Measurements from ENCODE around the gene ATP1A1.

ATP1A1 gene

DNA sequence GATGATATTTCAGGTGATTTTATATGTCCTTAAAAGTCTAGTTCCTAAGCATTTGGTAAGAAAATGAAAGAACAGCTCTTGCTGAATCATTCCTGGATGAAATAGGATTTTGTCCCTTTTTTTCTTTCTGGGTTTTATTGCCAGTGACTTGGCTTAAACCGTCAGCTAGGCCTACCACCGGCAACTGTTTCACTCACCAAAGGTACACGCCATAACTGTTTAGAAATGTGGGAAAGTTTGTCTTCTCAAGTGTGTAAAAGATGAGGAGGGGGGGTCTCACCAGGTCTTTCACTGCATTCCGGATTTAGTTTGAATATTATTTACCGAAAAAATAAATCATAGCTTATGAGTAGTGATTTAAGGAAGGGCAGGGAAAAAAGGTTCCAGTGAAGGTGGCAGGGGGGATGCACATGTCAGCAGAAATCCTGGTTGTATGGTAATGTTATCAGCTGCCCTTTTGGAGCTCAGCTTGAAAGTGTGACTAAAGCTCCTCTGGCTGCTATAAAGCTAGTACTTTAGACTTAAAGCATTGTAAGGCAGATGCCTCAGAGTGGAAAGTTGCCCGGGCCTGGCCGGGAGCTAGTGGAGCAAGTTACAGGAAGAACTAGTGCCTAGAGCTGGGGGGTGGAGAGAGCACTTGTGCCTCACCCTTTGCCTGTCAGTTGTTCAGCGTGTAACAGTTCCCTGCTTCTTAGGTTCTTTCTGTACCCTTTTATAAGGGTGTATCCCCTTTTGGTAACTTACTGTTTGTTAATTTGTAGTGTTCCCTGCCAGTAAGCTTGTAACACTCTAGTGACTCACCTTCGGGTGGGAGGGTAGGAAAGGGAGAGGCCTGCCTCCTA lies 3.1 kb downstream of the ATP1A1 start:
- TF ChIP-seq, protein P1, sequence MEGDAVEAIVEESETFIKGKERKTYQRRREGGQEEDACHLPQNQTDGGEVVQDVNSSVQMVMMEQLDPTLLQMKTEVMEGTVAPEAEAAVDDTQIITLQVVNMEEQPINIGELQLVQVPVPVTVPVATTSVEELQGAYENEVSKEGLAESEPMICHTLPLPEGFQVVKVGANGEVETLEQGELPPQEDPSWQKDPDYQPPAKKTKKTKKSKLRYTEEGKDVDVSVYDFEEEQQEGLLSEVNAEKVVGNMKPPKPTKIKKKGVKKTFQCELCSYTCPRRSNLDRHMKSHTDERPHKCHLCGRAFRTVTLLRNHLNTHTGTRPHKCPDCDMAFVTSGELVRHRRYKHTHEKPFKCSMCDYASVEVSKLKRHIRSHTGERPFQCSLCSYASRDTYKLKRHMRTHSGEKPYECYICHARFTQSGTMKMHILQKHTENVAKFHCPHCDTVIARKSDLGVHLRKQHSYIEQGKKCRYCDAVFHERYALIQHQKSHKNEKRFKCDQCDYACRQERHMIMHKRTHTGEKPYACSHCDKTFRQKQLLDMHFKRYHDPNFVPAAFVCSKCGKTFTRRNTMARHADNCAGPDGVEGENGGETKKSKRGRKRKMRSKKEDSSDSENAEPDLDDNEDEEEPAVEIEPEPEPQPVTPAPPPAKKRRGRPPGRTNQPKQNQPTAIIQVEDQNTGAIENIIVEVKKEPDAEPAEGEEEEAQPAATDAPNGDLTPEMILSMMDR (IDR thresholded peaks at IDR 0.05; ENCODE audit: insufficient read depth, low read length, missing control alignments), result no peak
- CTCF ChIA-PET, result interaction anchor here (1.0 to 2.6 kb wide), 8 partner anchors 11 to 237 kb away, joined by 3 to 21 read pairs (median 5); no protein-coding TSS in a partner anchor
- peak; percentile 40 for DNase-seq (ENCODE audit: low read depth, low spot score)
- H3K4me3 ChIP-seq (ENCODE audit: low read depth, low read length), result peak overlapping the region; percentile 76
- POLR2A ChIA-PET, result interaction anchor here (1.1 to 1.4 kb wide), 2 partner anchors 34 to 109 kb away, joined by 3 to 4 read pairs; no protein-coding TSS in a partner anchor

DNA sequence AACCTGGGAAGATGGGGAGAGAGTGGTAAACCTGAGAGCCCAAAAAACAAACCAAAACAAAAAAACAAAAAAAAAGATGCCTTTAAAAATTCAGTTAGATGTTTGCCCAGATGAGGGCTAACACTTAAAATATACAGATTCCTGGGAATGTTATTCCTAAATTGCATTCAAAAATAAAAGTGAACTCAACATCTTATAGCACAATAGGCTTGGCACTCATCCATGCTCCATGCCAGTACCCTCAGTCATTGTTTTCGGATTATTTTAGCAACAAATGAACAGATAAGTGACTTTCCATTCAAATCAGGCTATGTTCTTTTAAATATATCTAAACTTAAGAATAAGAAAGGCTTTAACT lies 3.7 kb downstream of the ATP1A1 start:
- TF ChIP-seq, protein P1 (IDR thresholded peaks at IDR 0.05; ENCODE audit: insufficient read depth, low read length, missing control alignments), result no peak
- CTCF ChIA-PET, result interaction anchor here (1.7 to 2.6 kb wide), 5 partner anchors 11 to 238 kb away, joined by 4 to 21 read pairs (median 7); no protein-coding TSS in a partner anchor
- DNase-seq (ENCODE audit: low read depth, low spot score), result no peak
- POLR2A ChIA-PET, result interaction anchor here (1.1 to 1.4 kb wide), 2 partner anchors 33 to 109 kb away, joined by 3 to 4 read pairs; no protein-coding TSS in a partner anchor
- H3K4me3 ChIP-seq (ENCODE audit: low read depth, low read length), result no peak overlapping the region; the same call in none of the 2 replicates

DNA sequence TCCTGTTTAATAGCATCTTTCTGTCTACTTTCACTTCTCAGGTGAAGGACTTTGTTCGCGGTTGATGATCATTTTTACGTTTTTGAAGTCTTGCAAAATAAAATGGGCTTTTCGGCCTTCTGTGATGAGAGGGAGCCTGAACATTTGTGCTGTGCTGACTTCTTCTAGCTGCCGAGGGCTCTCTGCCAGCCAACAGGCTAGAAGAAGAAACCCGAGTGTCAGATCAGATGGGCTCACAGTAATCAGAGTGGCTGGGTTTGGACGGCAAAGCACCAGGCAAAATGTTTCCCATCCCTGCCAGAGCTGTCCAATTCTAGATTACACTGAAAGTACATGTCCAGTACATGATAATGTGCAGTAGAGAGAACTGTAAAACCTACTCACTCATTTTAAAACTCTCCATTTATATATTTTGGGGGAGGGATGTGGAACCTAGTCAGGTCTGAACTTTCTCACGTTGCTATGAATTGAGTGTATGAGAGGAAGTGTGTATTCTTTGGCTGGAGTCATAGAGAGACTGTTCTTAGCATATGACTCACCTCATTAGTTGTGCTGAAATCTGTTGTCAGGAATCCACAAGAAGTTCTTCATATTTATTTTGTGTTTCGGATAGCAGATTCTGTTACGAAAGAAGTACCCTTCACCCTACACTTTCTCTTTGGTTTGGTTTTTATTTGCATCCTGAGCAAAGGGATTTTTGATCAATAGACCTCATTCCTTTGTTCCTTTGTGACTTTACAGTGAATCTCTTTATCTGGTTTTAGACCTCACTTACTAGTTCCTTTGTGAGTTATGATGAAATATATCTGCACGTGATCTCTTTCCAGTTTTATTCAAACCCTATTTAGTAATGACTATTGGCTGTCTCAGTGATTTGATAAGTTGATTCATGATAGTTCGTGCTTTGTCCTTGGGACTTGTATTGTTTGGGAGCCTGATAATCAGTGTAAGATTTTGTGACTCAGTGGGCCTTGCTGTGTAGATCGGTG lies 4.8 kb downstream of the ATP1A1 start:
- DNase-seq (ENCODE audit: low read depth, low spot score), result peak; percentile 93
- ChIA-PET POLR2A (no interaction called here), CTCF (interaction anchor here (1.7 to 2.6 kb wide), 2 partner anchors 121 to 227 kb away, joined by 4 to 17 read pairs; no protein-coding TSS in a partner anchor)
- H3K4me3 ChIP-seq (ENCODE audit: low read depth, low read length), result peak overlapping the region; percentile 31
- TF ChIP-seq, protein P1 (IDR thresholded peaks at IDR 0.05; ENCODE audit: insufficient read depth, low read length, missing control alignments), result no peak

DNA sequence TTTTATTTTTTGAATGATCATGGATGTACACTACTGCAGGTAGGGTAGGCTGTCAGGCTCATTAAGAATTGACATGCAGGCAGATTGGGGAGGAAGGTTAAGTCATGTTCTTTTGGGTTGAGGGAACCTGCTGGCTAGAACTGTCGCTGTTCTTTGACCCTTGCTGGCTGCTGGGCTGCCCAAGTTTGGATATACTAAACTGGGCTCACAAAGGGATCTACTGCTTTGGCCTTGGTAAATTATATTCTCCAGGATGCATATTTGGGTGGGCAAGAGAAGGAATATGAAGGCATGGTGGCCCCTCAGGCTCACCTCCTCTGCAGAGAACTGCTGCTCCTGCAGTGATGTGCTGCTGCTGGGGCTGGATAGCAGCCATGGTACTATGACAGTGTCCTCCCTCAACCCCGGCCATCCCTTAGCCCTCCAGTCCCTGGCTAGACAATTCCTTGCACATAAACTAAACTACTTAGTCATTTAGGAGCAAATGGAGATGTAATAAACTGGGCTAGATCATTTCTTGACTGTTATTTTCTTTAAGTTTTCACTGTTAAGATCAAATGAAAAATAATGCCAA lies 6.1 kb downstream of the ATP1A1 start:
- POLR2A ChIA-PET, result no interaction called here
- CTCF ChIA-PET, result no interaction called here
- DNase-seq (ENCODE audit: low read depth, low spot score), result no peak
- TF ChIP-seq, protein P1 (IDR thresholded peaks at IDR 0.05; ENCODE audit: insufficient read depth, low read length, missing control alignments), result no peak
- no peak overlapping the region for H3K4me3 ChIP-seq (ENCODE audit: low read depth, low read length)

DNA sequence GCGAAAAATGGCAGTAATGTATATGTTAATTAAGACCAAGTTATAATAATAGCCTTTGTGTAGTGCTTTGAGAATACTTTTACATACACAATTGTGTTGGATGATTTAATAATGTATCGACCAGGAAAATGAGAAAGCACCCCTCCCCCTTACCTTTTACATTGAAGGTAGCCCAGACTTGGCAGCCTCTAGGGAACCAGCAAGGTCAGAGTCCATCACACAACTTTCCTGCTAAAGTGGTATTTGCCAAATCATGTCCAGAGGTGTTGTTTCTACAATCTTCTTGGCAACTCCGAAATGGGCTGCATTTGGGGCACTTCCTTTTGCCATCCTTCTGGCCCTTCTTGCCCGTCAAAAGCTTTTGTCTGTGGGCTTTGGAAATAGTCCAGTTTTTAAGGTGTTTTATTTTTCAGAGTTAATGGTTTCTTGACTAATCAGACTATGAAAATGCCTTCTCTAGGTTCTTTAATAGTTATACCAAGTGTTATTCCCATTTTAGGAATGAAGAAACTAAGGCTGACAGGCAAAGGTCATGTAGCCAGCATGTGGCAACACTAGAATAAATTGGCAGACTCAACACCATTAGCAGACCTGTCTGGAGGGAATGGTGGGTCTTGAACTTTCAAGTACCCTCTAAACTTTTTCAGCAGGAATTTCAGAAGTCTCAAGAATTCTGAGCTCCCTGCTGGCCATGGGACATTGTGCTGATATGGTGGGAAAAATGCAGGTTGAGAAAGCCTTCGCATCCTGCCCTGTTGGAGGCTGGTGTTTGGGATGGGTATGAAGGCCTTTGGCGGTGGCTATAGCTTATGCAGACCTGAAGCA lies 6.8 kb downstream of the ATP1A1 start:
- POLR2A ChIA-PET, result no interaction called here
- TF ChIP-seq, protein P1 (IDR thresholded peaks at IDR 0.05; ENCODE audit: insufficient read depth, low read length, missing control alignments), result no peak
- H3K4me3 ChIP-seq (ENCODE audit: low read depth, low read length), result no peak overlapping the region
- CTCF ChIA-PET, result interaction anchor here (2.9 kb wide), 1 partner anchor 105 kb away, joined by 13 read pairs; no protein-coding TSS in a partner anchor
- DNase-seq (ENCODE audit: low read depth, low spot score), result no peak
